ENCODE measurements around the gene FOXP3. TPM values are rescaled to one million over a fixed set of nuclear protein-coding genes. Genes with fewer than 3 reads are reported as not detected.

Gene FOXP3
- total and polyA plus RNA-seq, 11 donors, result 0.11 to 1.4 TPM; not detected in 9

GRCh38 chrX:49202022-49202421, 62.5 kb downstream of the FOXP3 start:
- Histone ChIP-seq H3K27me3 (peaks cover 0 to 3% (median 0%) of the 10 kb centered on the region in 9 donors), H3K4me3 (no peak overlapping the region), H3K27ac (no peak overlapping the region), H3K36me3 (no peaks in the 10 kb centered on the region), H3K9me3 (no peaks in the 10 kb centered on the region), H3K4me1 (peaks cover 0 to 11% (median 2%) of the 10 kb centered on the region in 12 donors)
- ATAC-seq (no peak), DNase-seq (no peak)
- TF ChIP-seq CTCF (IDR thresholded peaks at IDR 0.05) (no peak), POLR2A (IDR thresholded peaks at IDR 0.05) (no peak)
- intact Hi-C loops (cut with DNase I), result loop anchor here in 1 of 10 donors (10.0 kb wide), 1 partner anchor 63 kb away; the partner anchor contains the start of genes FOXP3 and PPP1R3F
- WGBS, 4 donors, result 83 to 89% (median 88%) methylated on average over 2 of the region's 2 CpGs

Other genes with a start within 250 kb of the FOXP3 start
- gene TFE3, start 221.4 kb downstream of the FOXP3 start, total RNA-seq, result 10 to 100 TPM; 14.9 to 61.2 (median 23.6) TPM
- 10 to 100 TPM; 12.1 to 57.8 TPM for gene TFE3, start 221.4 kb downstream of the FOXP3 start, polyA plus RNA-seq
- 1 to 10 TPM in 6 of 9 donors, under 1 TPM in 3; 0.48 to 3.3 (median 1.1) TPM for gene CCDC120, start 205.7 kb downstream of the FOXP3 start, total RNA-seq
- gene CCDC120, start 205.7 kb downstream of the FOXP3 start, polyA plus RNA-seq, result under 1 TPM; 0.95 to 0.97 TPM
- gene PRAF2, start 190.7 kb downstream of the FOXP3 start, total RNA-seq, result 10 to 100 TPM in 5 of 9 donors, 1 to 10 TPM in 4; 8.0 to 24.0 (median 10.9) TPM
- gene PRAF2, start 190.7 kb downstream of the FOXP3 start, polyA plus RNA-seq, result 10 to 100 TPM; 18.7 to 20.7 TPM
- gene WDR45, start 184.8 kb downstream of the FOXP3 start, total RNA-seq, result 10 to 100 TPM; 49.2 to 98.5 (median 68.5) TPM
- gene WDR45, start 184.8 kb downstream of the FOXP3 start, polyA plus RNA-seq, result 10 to 100 TPM; 65.1 to 89.9 TPM
- gene GPKOW, start 141.0 kb downstream of the FOXP3 start, total RNA-seq, result 10 to 100 TPM; 17.5 to 30.9 (median 19.4) TPM
- gene GPKOW, start 141.0 kb downstream of the FOXP3 start, polyA plus RNA-seq, result 10 to 100 TPM in 1 of 2 donors, 1 to 10 TPM in 1; 8.9 to 29.5 TPM
- gene MAGIX, start 102.0 kb downstream of the FOXP3 start, total RNA-seq, result 1 to 10 TPM; 2.6 to 7.1 (median 3.3) TPM
- gene MAGIX, start 102.0 kb downstream of the FOXP3 start, polyA plus RNA-seq, result 1 to 10 TPM; 2.9 to 6.7 TPM
- gene PLP2, start 92.8 kb downstream of the FOXP3 start, total RNA-seq, result 100 to 1,000 TPM in 3 of 9 donors, 10 to 100 TPM in 6; 22.4 to 155 (median 50.4) TPM
- gene PLP2, start 92.8 kb downstream of the FOXP3 start, polyA plus RNA-seq, result 100 to 1,000 TPM in 1 of 2 donors, 10 to 100 TPM in 1; 63.0 to 373 TPM
- gene PRICKLE3, start 78.3 kb downstream of the FOXP3 start, total RNA-seq, result 10 to 100 TPM in 2 of 9 donors, 1 to 10 TPM in 7; 6.6 to 12.7 (median 9.3) TPM
- 10 to 100 TPM in 1 of 2 donors, 1 to 10 TPM in 1; 6.5 to 13.2 TPM for gene PRICKLE3, start 78.3 kb downstream of the FOXP3 start, polyA plus RNA-seq
- 1 to 10 TPM in 6 of 9 donors, under 1 TPM in 3; 0.49 to 2.7 (median 1.1) TPM for gene SYP, start 64.5 kb downstream of the FOXP3 start, total RNA-seq
- gene SYP, start 64.5 kb downstream of the FOXP3 start, polyA plus RNA-seq, result 1 to 10 TPM; 1.3 to 3.7 TPM
- gene CACNA1F, start 31.4 kb downstream of the FOXP3 start, total RNA-seq, result under 1 TPM in 6 of 9 donors, not detected in 3; 0.06 to 0.37 (median 0.09) TPM
- under 1 TPM; 0.04 TPM for gene CACNA1F, start 31.4 kb downstream of the FOXP3 start, polyA plus RNA-seq
- gene CCDC22, start 29.2 kb downstream of the FOXP3 start, total RNA-seq, result 10 to 100 TPM in 8 of 9 donors, 1 to 10 TPM in 1; 9.6 to 13.4 (median 10.9) TPM
- 10 to 100 TPM in 1 of 2 donors, 1 to 10 TPM in 1; 6.5 to 14.9 TPM for gene CCDC22, start 29.2 kb downstream of the FOXP3 start, polyA plus RNA-seq
- gene PPP1R3F, start 5.1 kb upstream of the FOXP3 start, total RNA-seq, result 10 to 100 TPM; 14.4 to 28.4 (median 22.6) TPM
- gene PPP1R3F, start 5.1 kb upstream of the FOXP3 start, polyA plus RNA-seq, result 10 to 100 TPM; 13.9 to 31.7 TPM
- not detected for gene GAGE10, start 38.9 kb upstream of the FOXP3 start, total RNA-seq
- gene GAGE10, start 38.9 kb upstream of the FOXP3 start, polyA plus RNA-seq, result not detected
- not detected for gene GAGE12J, start 57.3 kb upstream of the FOXP3 start, total RNA-seq
- not detected for gene GAGE12J, start 57.3 kb upstream of the FOXP3 start, polyA plus RNA-seq
- gene GAGE13, start 66.9 kb upstream of the FOXP3 start, total RNA-seq, result not detected
- not detected for gene GAGE13, start 66.9 kb upstream of the FOXP3 start, polyA plus RNA-seq